PC-3 (cell line): ENCODE measurements around the gene OSBPL8. TPM values are rescaled to one million over a fixed set of nuclear protein-coding genes. Genes with fewer than 3 reads are reported as not detected.
A peak's percentile ranks its signal among the peaks of the same experiment; 100 is the strongest.
"Not testable (repeated sequence)": the region's sequence is repeated elsewhere in the genome, so short reads cannot be mapped to it uniquely, and the experiment has no call there.

Experiments used
- ATAC-seq: fragments of 200-7000 bp; cut with Tn5 transposase; 2 replicates; pipeline ENCODE4 v1.9.1; 2020; ENCODE audit warnings: mild to moderate bottlenecking, moderate library complexity
- BruUV-seq: library from RNA; stranded (reverse); fragments of 400-500 nt; replicated peaks from 2 replicates; lab custom pipeline; 2021; lab: Mats Ljungman, UMichigan
- CTCF ChIA-PET: fragments of 300-600 bp; sonication (Branson Sonifier 250); formaldehyde crosslinking; loops from one replicate; lab custom pipeline; 2022; ENCODE audit warnings: antibody characterized with exemption; lab: Charles Lee
- POLR2A ChIA-PET: fragments of 300-600 bp; sonication (Branson Sonifier 250); formaldehyde crosslinking; loops from one replicate; lab custom pipeline; 2022; ENCODE audit warnings: antibody characterized with exemption; ENCODE audit not compliant: unreplicated experiment; lab: Charles Lee
- DNase-seq: peaks from one replicate; pipeline ENCODE4 v3.0.0-alpha.2; 2015
- H2AFZ ChIP-seq: fragments of 300-600 bp; sonication (generic); 2 replicates; pipeline ENCODE4 v1.6.0; 2016; ENCODE audit warnings: antibody characterized with exemption, low read length
- H3F3A ChIP-seq: fragments of 300-600 bp; sonication (generic); one replicate; pipeline ENCODE4 v1.6.0; 2017; ENCODE audit warnings: antibody characterized with exemption, low read length, control low read depth, mild to moderate bottlenecking; ENCODE audit not compliant: unreplicated experiment
- H3K27ac ChIP-seq: fragments of 300-600 bp; sonication (generic); 2 replicates; pipeline ENCODE4 v1.5.1; 2016; ENCODE audit warnings: mild to moderate bottlenecking, low read length
- H3K27me3 ChIP-seq: fragments of 300-600 bp; sonication (generic); 2 replicates; pipeline ENCODE4 v1.6.1; 2016; ENCODE audit warnings: low read length, mixed read lengths
- H3K36me3 ChIP-seq: fragments of 300-600 bp; sonication (generic); 2 replicates; pipeline ENCODE4 v1.6.1; 2016; ENCODE audit warnings: low read depth, mixed run types, low read length, mixed read lengths
- H3K4me1 ChIP-seq: fragments of 300-600 bp; sonication (generic); 2 replicates; pipeline ENCODE4 v1.5.1; 2016; ENCODE audit warnings: low read length; ENCODE audit not compliant: insufficient read depth
- H3K4me2 ChIP-seq: fragments of 300-600 bp; sonication (generic); 2 replicates; pipeline ENCODE4 v1.6.0; 2016; ENCODE audit warnings: low read length
- H3K4me3 ChIP-seq: fragments of 300-600 bp; sonication (generic); 2 replicates; pipeline ENCODE4 v1.5.1; 2016; ENCODE audit warnings: mild to moderate bottlenecking, low read length, mixed read lengths
- H3K79me2 ChIP-seq: fragments of 300-600 bp; sonication (generic); 2 replicates; pipeline ENCODE4 v1.6.1; 2017; ENCODE audit warnings: low read length, mixed read lengths
- H3K9ac ChIP-seq: fragments of 300-600 bp; sonication (generic); 2 replicates; pipeline ENCODE4 v1.6.0; 2016; ENCODE audit warnings: mild to moderate bottlenecking, low read length
- H3K9me2 ChIP-seq: fragments of 300-600 bp; sonication (generic); replicated peaks from 2 replicates; pipeline ENCODE4 v1.6.1; 2016; ENCODE audit warnings: mixed run types, low read length, mixed read lengths
- H3K9me3 ChIP-seq: fragments of 300-600 bp; sonication (generic); 2 replicates; pipeline ENCODE4 v1.6.1; 2016; ENCODE audit warnings: low read length, mixed read lengths
- H4K20me1 ChIP-seq: fragments of 300-600 bp; sonication (generic); 2 replicates; pipeline ENCODE4 v1.6.1; 2016; ENCODE audit warnings: low read length, mixed read lengths
- EZH2 ChIP-seq: fragments of 300-600 bp; sonication (generic); IDR thresholded peaks from one replicate; pipeline ENCODE4 v1.6.1; 2017; ENCODE audit warnings: antibody characterized with exemption, mild to moderate bottlenecking, low read length; ENCODE audit not compliant: unreplicated experiment
- EZH2phosphoT487 ChIP-seq: fragments of 300-600 bp; sonication (generic); IDR thresholded peaks from 2 replicates; pipeline ENCODE4 v1.6.1; 2018; ENCODE audit warnings: mild to moderate bottlenecking, antibody characterized with exemption, low read length, borderline replicate concordance
- intact Hi-C: fragments of 100-400 bp; cut with micrococcal nuclease; formaldehyde crosslinking; loops from 2 replicates; pipeline ENCODE4 v1.9.0; 2023
- total RNA-seq: library from RNA; depleted of rRNA; stranded (reverse); fragments of >200 nt; gene quantifications from 2 replicates; pipeline ENCODE4 v1.2.3, GENCODE V29; 2014
- TF ChIP-seq, protein P1 (sequence below): fragments of 300-600 bp; sonication (generic); conservative IDR thresholded peaks from 2 replicates; pipeline ENCODE4 v1.5.1; 2017; ENCODE audit warnings: antibody characterized with exemption, low read depth, mild to moderate bottlenecking, low read length

The OSBPL8 gene
- total RNA-seq, 1 experiment from 2014 or later, result 28.5 TPM

DNA sequence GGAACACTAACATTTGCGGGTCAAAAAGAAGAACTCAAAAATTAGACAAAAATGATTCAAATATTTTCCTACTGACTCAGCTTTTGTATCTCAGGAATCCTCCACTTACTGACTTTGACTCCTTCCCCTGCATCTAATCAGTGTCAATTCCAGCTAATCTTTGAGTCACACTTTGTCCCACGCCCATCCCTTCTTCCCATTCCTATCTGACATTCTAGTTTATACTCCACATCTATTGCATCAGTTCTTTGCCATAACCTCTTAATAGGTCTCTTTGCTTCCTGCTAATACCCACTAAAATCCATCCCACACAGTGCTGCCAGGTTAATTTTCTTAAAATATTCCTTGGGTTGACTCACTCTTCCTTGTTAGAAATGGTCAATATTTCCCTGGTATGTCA is 230.4 kb downstream of the OSBPL8 start:
- H3F3A ChIP-seq, result peaks cover 8% of the 10 kb centered on the region
- no peaks in the 10 kb centered on the region for H3K36me3 ChIP-seq
- peaks cover 16% of the 10 kb centered on the region for H3K4me1 ChIP-seq
- ChIA-PET POLR2A (no interaction called here), CTCF (no interaction called here)
- ATAC-seq (peak; percentile 91), DNase-seq (peak; percentile 83)
- H3K4me3 ChIP-seq, result no peak overlapping the region
- TF ChIP-seq, protein P1, sequence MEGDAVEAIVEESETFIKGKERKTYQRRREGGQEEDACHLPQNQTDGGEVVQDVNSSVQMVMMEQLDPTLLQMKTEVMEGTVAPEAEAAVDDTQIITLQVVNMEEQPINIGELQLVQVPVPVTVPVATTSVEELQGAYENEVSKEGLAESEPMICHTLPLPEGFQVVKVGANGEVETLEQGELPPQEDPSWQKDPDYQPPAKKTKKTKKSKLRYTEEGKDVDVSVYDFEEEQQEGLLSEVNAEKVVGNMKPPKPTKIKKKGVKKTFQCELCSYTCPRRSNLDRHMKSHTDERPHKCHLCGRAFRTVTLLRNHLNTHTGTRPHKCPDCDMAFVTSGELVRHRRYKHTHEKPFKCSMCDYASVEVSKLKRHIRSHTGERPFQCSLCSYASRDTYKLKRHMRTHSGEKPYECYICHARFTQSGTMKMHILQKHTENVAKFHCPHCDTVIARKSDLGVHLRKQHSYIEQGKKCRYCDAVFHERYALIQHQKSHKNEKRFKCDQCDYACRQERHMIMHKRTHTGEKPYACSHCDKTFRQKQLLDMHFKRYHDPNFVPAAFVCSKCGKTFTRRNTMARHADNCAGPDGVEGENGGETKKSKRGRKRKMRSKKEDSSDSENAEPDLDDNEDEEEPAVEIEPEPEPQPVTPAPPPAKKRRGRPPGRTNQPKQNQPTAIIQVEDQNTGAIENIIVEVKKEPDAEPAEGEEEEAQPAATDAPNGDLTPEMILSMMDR, result no peak
- no peak for TF ChIP-seq EZH2phosphoT487
- no peak for TF ChIP-seq EZH2
- no peak overlapping the region for H3K9ac ChIP-seq
- no TSS peak for BruUV-seq
- H4K20me1 ChIP-seq, result no peaks in the 10 kb centered on the region
- H2AFZ ChIP-seq, result peak overlapping the region; percentile 7; the same call in 1 of the 2 replicates
- no peaks in the 10 kb centered on the region for H3K9me3 ChIP-seq
- H3K9me2 ChIP-seq, result no peaks in the 10 kb centered on the region
- H3K79me2 ChIP-seq, result no peaks in the 10 kb centered on the region
- peak overlapping the region; percentile 29; the same call in 1 of the 2 replicates for H3K27ac ChIP-seq
- H3K27me3 ChIP-seq, result no peaks in the 10 kb centered on the region
- intact Hi-C loops, result no loop called here
- H3K4me2 ChIP-seq, result peak overlapping the region; percentile 55

DNA sequence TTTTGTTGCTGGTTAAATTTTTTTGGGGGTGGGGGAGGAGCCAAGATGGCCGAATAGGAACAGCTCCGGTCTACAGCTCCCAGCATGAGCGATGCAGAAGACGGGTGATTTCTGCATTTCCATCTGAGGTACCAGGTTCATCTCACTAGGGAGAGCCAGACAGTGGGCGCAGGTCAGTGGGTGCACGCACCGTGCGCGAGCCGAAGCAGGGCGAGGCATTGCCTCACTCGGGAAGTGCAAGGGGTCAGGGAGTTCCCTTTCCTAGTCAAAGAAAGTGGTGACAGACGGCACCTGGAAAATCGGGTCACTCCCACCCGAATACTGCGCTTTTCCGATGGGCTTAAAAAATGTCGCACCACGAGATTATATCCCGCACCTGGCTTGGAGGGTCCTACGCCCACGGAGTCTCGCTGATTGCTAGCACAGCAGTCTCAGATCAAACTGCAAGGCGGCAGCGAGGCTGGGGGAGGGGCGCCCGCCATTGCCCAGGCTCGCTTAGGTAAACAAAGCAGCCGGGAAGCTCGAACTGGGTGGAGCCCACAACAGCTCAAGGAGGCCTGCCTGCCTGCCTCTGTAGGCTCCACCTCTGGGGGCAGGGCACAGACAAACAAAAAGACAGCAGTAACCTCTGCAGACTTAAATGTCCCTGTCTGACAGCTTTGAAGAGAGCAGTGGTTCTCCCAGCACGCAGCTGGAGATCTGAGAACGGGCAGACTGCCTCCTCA is 239.8 kb downstream of the OSBPL8 start:
- DNase-seq, H3K27ac ChIP-seq, H4K20me1 ChIP-seq, H3K9me3 ChIP-seq, CTCF ChIA-PET, H3F3A ChIP-seq, H3K79me2 ChIP-seq, H3K27me3 ChIP-seq, POLR2A ChIA-PET, H3K9me2 ChIP-seq, BruUV-seq, ATAC-seq, intact Hi-C loops, H3K4me1 ChIP-seq, H3K9ac ChIP-seq, H3K36me3 ChIP-seq: not testable (repeated sequence)
- H3K4me2 ChIP-seq, result 0 out of 2 replicates have a peak overlapping the region, but pooled peaks have one; percentile 18
- peak overlapping the region; percentile 40 for H2AFZ ChIP-seq
- H3K4me3 ChIP-seq, result peak overlapping the region; percentile 26; the same call in 1 of the 2 replicates

DNA sequence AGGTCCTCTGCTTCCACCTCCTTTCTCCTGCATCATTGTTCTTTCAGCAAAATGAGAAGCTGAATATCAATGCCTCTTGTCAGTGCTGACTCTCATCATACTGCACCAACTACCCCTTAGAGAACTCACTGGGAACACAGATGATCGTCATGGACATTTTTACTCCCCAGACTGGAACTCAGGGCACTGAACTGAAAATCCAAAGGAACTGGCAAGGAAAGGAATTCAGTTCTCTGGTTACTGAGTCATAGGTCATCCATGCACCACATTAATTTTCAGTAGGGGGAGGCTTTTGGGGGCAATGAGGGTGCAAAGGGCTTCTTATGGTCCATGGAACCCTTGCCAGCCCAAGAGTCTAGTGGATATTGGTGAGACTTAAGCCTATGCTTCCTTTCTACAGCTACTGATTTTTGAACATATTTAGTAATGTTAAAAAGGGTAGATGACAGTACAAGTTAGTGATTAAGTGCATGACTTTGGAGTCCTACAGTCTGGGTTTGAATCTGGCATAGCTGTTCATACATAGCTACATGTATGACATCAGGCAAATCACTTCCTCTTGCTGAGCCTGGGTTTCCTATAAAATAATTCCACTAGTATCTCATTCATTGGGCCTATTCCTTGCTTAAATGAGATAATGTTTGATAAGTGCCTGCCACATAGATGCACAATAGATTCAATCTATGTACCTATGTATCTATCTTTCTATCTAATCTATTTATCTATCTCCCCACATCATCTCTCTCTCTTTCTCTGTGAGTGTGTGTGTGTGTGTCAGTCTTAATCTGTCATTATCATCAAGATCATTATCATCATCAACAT is 240.6 kb downstream of the OSBPL8 start:
- 0 out of 2 replicates have a peak overlapping the region, but pooled peaks have one; percentile 18 for H3K4me2 ChIP-seq
- no peaks in the 10 kb centered on the region for H3F3A ChIP-seq
- no peak; the same call in 1 of the 2 replicates for ATAC-seq
- no TSS peak for BruUV-seq
- no peaks in the 10 kb centered on the region for H3K27me3 ChIP-seq
- no peaks in the 10 kb centered on the region for H4K20me1 ChIP-seq
- POLR2A ChIA-PET, result interaction anchor here (0.6 to 0.7 kb wide), 2 partner anchors 31 to 42 kb away, joined by 3 to 7 read pairs; no protein-coding TSS in a partner anchor
- no peaks in the 10 kb centered on the region for H3K9me3 ChIP-seq
- no peak for DNase-seq
- peak overlapping the region; percentile 26; the same call in 1 of the 2 replicates for H3K4me3 ChIP-seq
- H3K36me3 ChIP-seq, result no peaks in the 10 kb centered on the region
- H3K4me1 ChIP-seq, result 0 out of 2 replicates have a peak, but pooled peaks cover 5% of the 10 kb centered on the region
- H2AFZ ChIP-seq, result peak overlapping the region; percentile 40
- H3K9ac ChIP-seq, result no peak overlapping the region
- no peak for TF ChIP-seq EZH2phosphoT487
- no peak for TF ChIP-seq EZH2
- TF ChIP-seq, protein P1, result no peak
- intact Hi-C loops, result no loop called here
- no peaks in the 10 kb centered on the region for H3K9me2 ChIP-seq
- H3K27ac ChIP-seq, result no peak overlapping the region
- CTCF ChIA-PET, result no interaction called here
- no peaks in the 10 kb centered on the region for H3K79me2 ChIP-seq
